CD4-positive, alpha-beta memory T cell (primary cell): Measurements from ENCODE around the gene RASGRF2. TPM values are rescaled to one million over a fixed set of nuclear protein-coding genes. Genes with fewer than 3 reads are reported as not detected.

Experiments
- CTCF ChIA-PET: fragments of 350-600 bp; sonication (Branson Sonifier 250); formaldehyde crosslinking; loops from one replicate; lab custom pipeline; 2021; ENCODE audit warnings: inconsistent platforms; ENCODE audit not compliant: partially characterized antibody; lab: Charles Lee
- POLR2A ChIA-PET: fragments of 350-600 bp; sonication (Branson Sonifier 250); formaldehyde crosslinking; loops from one replicate; lab custom pipeline; 2021; ENCODE audit not compliant: partially characterized antibody; lab: Charles Lee
- DNase-seq, 5 donors: peaks; one replicate each; pipeline versions ENCODE4 v3.0.0 to v3.0.0-alpha.2; 2020 to 2022; ENCODE audit warnings: mixed read lengths in 1 of 5
- H3K27ac ChIP-seq: one replicate; pipeline ENCODE4 v1.7.0; 2013; ENCODE audit warnings: low read depth, low read length
- H3K27me3 ChIP-seq: 2 replicates; pipeline ENCODE4 v1.7.0; 2013; ENCODE audit warnings: mild to moderate bottlenecking, low read length, moderate library complexity; ENCODE audit not compliant: insufficient read depth
- H3K36me3 ChIP-seq: 2 replicates; pipeline ENCODE4 v1.7.0; 2013; ENCODE audit warnings: mild to moderate bottlenecking, low read length, moderate library complexity; ENCODE audit not compliant: insufficient read depth
- H3K4me1 ChIP-seq: 2 replicates; pipeline ENCODE4 v1.7.0; 2013; ENCODE audit warnings: mild to moderate bottlenecking, low read length, moderate library complexity; ENCODE audit not compliant: insufficient read depth
- H3K4me3 ChIP-seq, 2 donors: one replicate each; pipeline ENCODE4 v1.7.0; 2013; ENCODE audit warnings: low read length in 2 of 2, mild to moderate bottlenecking in 1 of 2
- H3K9me3 ChIP-seq, 2 donors: one replicate each; pipeline ENCODE4 v1.7.0; 2013; ENCODE audit warnings: low read length in 2 of 2, control low read depth in 1 of 2; ENCODE audit not compliant: control insufficient read depth in 1 of 2
- H3K27ac Mint-ChIP-seq, 7 donors: one replicate each; pipeline ENCODE4 v1.8.0; 2020 to 2021; ENCODE audit warnings: mixed read lengths in 7 of 7, mild to moderate bottlenecking in 6 of 7, inconsistent platforms in 3 of 7, moderate library complexity in 3 of 7
- H3K27me3 Mint-ChIP-seq, 2 donors: one replicate each; pipeline ENCODE4 v1.8.0; 2020 to 2021; ENCODE audit warnings: mixed read lengths in 2 of 2
- H3K36me3 Mint-ChIP-seq, 2 donors: one replicate each; pipeline ENCODE4 v1.8.0; 2020 to 2021; ENCODE audit warnings: mixed read lengths in 2 of 2, inconsistent platforms in 1 of 2, mild to moderate bottlenecking in 1 of 2
- H3K4me1 Mint-ChIP-seq, 4 donors: one replicate each; pipeline ENCODE4 v1.8.0; 2020 to 2021; ENCODE audit warnings: mixed read lengths in 4 of 4, mild to moderate bottlenecking in 1 of 4
- H3K4me3 Mint-ChIP-seq, 8 donors: one replicate each; pipeline ENCODE4 v1.8.0; 2020 to 2021; ENCODE audit warnings: mixed read lengths in 8 of 8, mild to moderate bottlenecking in 7 of 8, moderate library complexity in 6 of 8, inconsistent platforms in 3 of 8
- H3K9me3 Mint-ChIP-seq, 8 donors: one replicate each; pipeline ENCODE4 v1.8.0; 2020 to 2021; ENCODE audit warnings: mixed read lengths in 8 of 8, mild to moderate bottlenecking in 5 of 8, inconsistent platforms in 3 of 8, moderate library complexity in 1 of 8
- intact Hi-C: fragments of 100-400 bp; cut with micrococcal nuclease; formaldehyde crosslinking; loops from one replicate; pipeline ENCODE4 v1.15.1; 2023
- polyA plus RNA-seq, 2 donors: library from polyadenylated mRNA; unstranded; fragments of 300-500 nt; fragmentation: Illumina TruSeq; gene quantifications; one replicate each; pipeline ENCODE4 v1.2.3, GENCODE V29; 2021
- total RNA-seq, 2 experiments: library from RNA; stranded (reverse); gene quantifications; one replicate each; pipeline ENCODE4 v1.2.3, GENCODE V29; 2021

RASGRF2 gene
- total and polyA plus RNA-seq, 4 experiments from 2014 or later, result 10.0 to 39.3 (median 25.3) TPM

GRCh38 chr5:81166430-81166829 is 206.3 kb downstream of the RASGRF2 start:
- Histone ChIP-seq H3K9me3 (no peaks in the 10 kb centered on the region), H3K27me3 (no peaks in the 10 kb centered on the region), H3K27ac (no peak overlapping the region), H3K36me3 (no peaks in the 10 kb centered on the region), H3K4me3 (no peak overlapping the region), H3K4me1 (no peaks in the 10 kb centered on the region)
- no peaks in the 10 kb centered on the region for H3K9me3 Mint-ChIP-seq
- H3K4me1 Mint-ChIP-seq, result peaks cover 0 to 13% (median 5%) of the 10 kb centered on the region in 4 donors
- intact Hi-C loops, result no loop called here
- H3K4me3 Mint-ChIP-seq, result no peak overlapping the region
- peaks cover 24 to 30% of the 10 kb centered on the region in 2 donors for H3K36me3 Mint-ChIP-seq
- CTCF ChIA-PET, result interaction anchor here (0.5 to 2.6 kb wide), 9 partner anchors 21 to 909 kb away, joined by 3 to 15 read pairs (median 3); no protein-coding TSS in a partner anchor
- POLR2A ChIA-PET, result no interaction called here
- no peak for DNase-seq
- H3K27ac Mint-ChIP-seq, result no peak overlapping the region
- H3K27me3 Mint-ChIP-seq, result no peaks in the 10 kb centered on the region

DNA sequence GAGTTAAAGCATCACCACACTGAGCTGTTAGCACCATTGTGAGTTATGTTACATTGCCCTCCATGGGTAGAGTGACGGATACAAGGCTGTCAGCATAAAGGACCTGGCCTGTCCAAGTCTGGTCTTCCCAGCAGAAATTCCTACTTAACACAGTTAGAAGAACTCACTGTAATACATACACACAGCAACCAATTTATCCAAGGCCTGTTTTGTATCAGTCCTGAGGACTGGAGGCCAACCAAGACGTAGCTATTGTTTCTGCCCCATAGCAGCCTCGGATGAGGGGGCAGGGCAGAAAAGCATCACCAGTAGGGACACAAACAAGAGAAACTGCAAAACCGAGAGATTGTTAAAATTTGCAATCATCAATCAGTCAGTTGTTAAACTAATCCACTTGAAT is 206.9 kb downstream of the RASGRF2 start:
- Histone ChIP-seq H3K4me1 (no peaks in the 10 kb centered on the region), H3K9me3 (no peaks in the 10 kb centered on the region), H3K36me3 (no peaks in the 10 kb centered on the region), H3K27ac (no peak overlapping the region), H3K4me3 (no peak overlapping the region), H3K27me3 (no peaks in the 10 kb centered on the region)
- no peak overlapping the region for H3K4me3 Mint-ChIP-seq
- ChIA-PET CTCF (interaction anchor here (0.5 to 2.6 kb wide), 6 partner anchors 21 to 909 kb away, joined by 3 to 15 read pairs (median 4); no protein-coding TSS in a partner anchor), POLR2A (no interaction called here)
- peak overlapping the region in 1 of 7 donors; percentile 26 for H3K27ac Mint-ChIP-seq
- H3K27me3 Mint-ChIP-seq, result no peaks in the 10 kb centered on the region
- H3K9me3 Mint-ChIP-seq, result no peaks in the 10 kb centered on the region
- no peak for DNase-seq
- H3K4me1 Mint-ChIP-seq, result peaks cover 0 to 13% (median 5%) of the 10 kb centered on the region in 4 donors
- intact Hi-C loops, result no loop called here
- H3K36me3 Mint-ChIP-seq, result peaks cover 24 to 28% of the 10 kb centered on the region in 2 donors

GRCh38 chr5:81167544-81167943 is 207.4 kb downstream of the RASGRF2 start:
- no peaks in the 10 kb centered on the region for H3K4me1 ChIP-seq
- Mint-ChIP-seq H3K4me3 (no peak overlapping the region), H3K4me1 (peaks cover 0 to 13% (median 5%) of the 10 kb centered on the region in 4 donors), H3K27ac (no peak overlapping the region), H3K9me3 (no peaks in the 10 kb centered on the region), H3K27me3 (no peaks in the 10 kb centered on the region), H3K36me3 (peaks cover 24 to 28% of the 10 kb centered on the region in 2 donors)
- H3K36me3 ChIP-seq, result no peaks in the 10 kb centered on the region
- DNase-seq, result no peak
- CTCF ChIA-PET, result interaction anchor here (2.6 kb wide), 1 partner anchor 480 kb away, joined by 15 read pairs; no protein-coding TSS in a partner anchor
- intact Hi-C loops, result no loop called here
- H3K9me3 ChIP-seq, result no peaks in the 10 kb centered on the region
- H3K27me3 ChIP-seq, result no peaks in the 10 kb centered on the region
- no peak overlapping the region for H3K4me3 ChIP-seq
- no peak overlapping the region for H3K27ac ChIP-seq
- POLR2A ChIA-PET, result no interaction called here

- H3K4me1 Mint-ChIP-seq, result peaks cover 0 to 13% (median 7%) of the 10 kb centered on the region in 4 donors
- POLR2A ChIA-PET, result no interaction called here
Observed at GRCh38 chr5:81169924-81170323, 209.8 kb downstream of the RASGRF2 start.

GRCh38 chr5:81171769-81172168 is 211.6 kb downstream of the RASGRF2 start:
- H3K9me3 Mint-ChIP-seq, result no peaks in the 10 kb centered on the region
- H3K4me1 Mint-ChIP-seq, result peaks cover 0 to 9% (median 6%) of the 10 kb centered on the region in 4 donors
- peak overlapping the region in 3 of 7 donors; percentile 76 to 82 (median 78) for H3K27ac Mint-ChIP-seq

More at GRCh38 chr5:81169924-81170323, 209.8 kb downstream of the RASGRF2 start:
- peak overlapping the region in 2 of 7 donors; percentile 12 to 48 for H3K27ac Mint-ChIP-seq
- no peaks in the 10 kb centered on the region for H3K9me3 Mint-ChIP-seq
- H3K36me3 Mint-ChIP-seq, result peaks cover 29 to 32% of the 10 kb centered on the region in 2 donors
- CTCF ChIA-PET, result no interaction called here
- Histone ChIP-seq H3K4me3 (no peak overlapping the region), H3K36me3 (no peaks in the 10 kb centered on the region), H3K9me3 (no peaks in the 10 kb centered on the region), H3K27ac (no peak overlapping the region), H3K27me3 (no peaks in the 10 kb centered on the region), H3K4me1 (no peaks in the 10 kb centered on the region)
- no peak overlapping the region for H3K4me3 Mint-ChIP-seq
- no peak for DNase-seq
- no peaks in the 10 kb centered on the region for H3K27me3 Mint-ChIP-seq
- intact Hi-C loops, result no loop called here

GRCh38 chr5:81172710-81173109 is 212.5 kb downstream of the RASGRF2 start:
- H3K4me3 Mint-ChIP-seq, result no peak overlapping the region
- H3K27ac Mint-ChIP-seq, result no peak overlapping the region
- intact Hi-C loops, result no loop called here
- peaks cover 26 to 31% of the 10 kb centered on the region in 2 donors for H3K36me3 Mint-ChIP-seq
- DNase-seq, result no peak
- no peak overlapping the region for H3K27ac ChIP-seq
- H3K9me3 ChIP-seq, result no peaks in the 10 kb centered on the region
- H3K4me1 ChIP-seq, result no peaks in the 10 kb centered on the region
- H3K4me1 Mint-ChIP-seq, result peaks cover 0 to 9% (median 6%) of the 10 kb centered on the region in 4 donors
- H3K27me3 Mint-ChIP-seq, result no peaks in the 10 kb centered on the region
- H3K36me3 ChIP-seq, result no peaks in the 10 kb centered on the region
- ChIA-PET POLR2A (no interaction called here), CTCF (no interaction called here)
- H3K27me3 ChIP-seq, result no peaks in the 10 kb centered on the region
- no peak overlapping the region for H3K4me3 ChIP-seq
- no peaks in the 10 kb centered on the region for H3K9me3 Mint-ChIP-seq

More at GRCh38 chr5:81171769-81172168, 211.6 kb downstream of the RASGRF2 start:
- Histone ChIP-seq H3K4me1 (no peaks in the 10 kb centered on the region), H3K9me3 (no peaks in the 10 kb centered on the region), H3K4me3 (no peak overlapping the region), H3K27ac (no peak overlapping the region), H3K27me3 (no peaks in the 10 kb centered on the region), H3K36me3 (no peaks in the 10 kb centered on the region)
- H3K4me3 Mint-ChIP-seq, result no peak overlapping the region
- DNase-seq, result no peak
- H3K36me3 Mint-ChIP-seq, result peaks cover 29% of the 10 kb centered on the region in 2 donors
- ChIA-PET CTCF (no interaction called here), POLR2A (no interaction called here)
- intact Hi-C loops, result no loop called here
- H3K27me3 Mint-ChIP-seq, result no peaks in the 10 kb centered on the region

DNA sequence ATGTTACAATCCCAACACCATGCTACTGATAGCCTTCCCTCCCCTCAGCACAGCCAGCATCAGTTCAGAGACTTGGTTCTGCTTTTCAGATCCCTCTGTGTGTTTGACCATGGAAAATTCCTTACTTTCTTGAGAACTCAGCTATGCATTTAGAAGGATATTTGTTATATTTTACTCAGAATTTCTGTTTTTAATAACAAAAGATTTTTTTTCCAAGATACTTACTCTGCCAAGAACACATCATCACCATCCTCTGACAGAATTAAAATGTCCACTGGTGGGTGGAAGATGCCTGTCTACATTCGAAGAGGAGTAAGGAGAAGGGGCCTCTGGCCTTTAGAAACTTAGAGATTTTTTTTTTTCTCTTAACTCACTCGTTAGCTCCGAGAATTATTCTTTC is 216.9 kb downstream of the RASGRF2 start:
- H3K36me3 Mint-ChIP-seq, result peaks cover 29 to 34% of the 10 kb centered on the region in 2 donors
- H3K27ac Mint-ChIP-seq, result no peak overlapping the region
- H3K27me3 Mint-ChIP-seq, result no peaks in the 10 kb centered on the region
- H3K4me3 Mint-ChIP-seq, result no peak overlapping the region
- ChIA-PET POLR2A (no interaction called here), CTCF (interaction anchor here (0.6 to 1.3 kb wide), 3 partner anchors 17 to 830 kb away, joined by 3 to 4 read pairs (median 3); no protein-coding TSS in a partner anchor)
- H3K4me3 ChIP-seq, result no peak overlapping the region
- no peaks in the 10 kb centered on the region for H3K27me3 ChIP-seq
- H3K9me3 Mint-ChIP-seq, result no peaks in the 10 kb centered on the region
- H3K4me1 ChIP-seq, result no peaks in the 10 kb centered on the region
- H3K9me3 ChIP-seq, result no peaks in the 10 kb centered on the region
- no peak overlapping the region for H3K27ac ChIP-seq
- DNase-seq, result no peak
- peaks cover 0 to 4% (median 0%) of the 10 kb centered on the region in 4 donors for H3K4me1 Mint-ChIP-seq
- intact Hi-C loops, result no loop called here
- H3K36me3 ChIP-seq, result no peaks in the 10 kb centered on the region
